Measurements from ENCODE around the gene CD82.
"Not testable (repeated sequence)": the region's sequence is repeated elsewhere in the genome, so short reads cannot be mapped to it uniquely, and the experiment has no call there.

CD82 gene

DNA sequence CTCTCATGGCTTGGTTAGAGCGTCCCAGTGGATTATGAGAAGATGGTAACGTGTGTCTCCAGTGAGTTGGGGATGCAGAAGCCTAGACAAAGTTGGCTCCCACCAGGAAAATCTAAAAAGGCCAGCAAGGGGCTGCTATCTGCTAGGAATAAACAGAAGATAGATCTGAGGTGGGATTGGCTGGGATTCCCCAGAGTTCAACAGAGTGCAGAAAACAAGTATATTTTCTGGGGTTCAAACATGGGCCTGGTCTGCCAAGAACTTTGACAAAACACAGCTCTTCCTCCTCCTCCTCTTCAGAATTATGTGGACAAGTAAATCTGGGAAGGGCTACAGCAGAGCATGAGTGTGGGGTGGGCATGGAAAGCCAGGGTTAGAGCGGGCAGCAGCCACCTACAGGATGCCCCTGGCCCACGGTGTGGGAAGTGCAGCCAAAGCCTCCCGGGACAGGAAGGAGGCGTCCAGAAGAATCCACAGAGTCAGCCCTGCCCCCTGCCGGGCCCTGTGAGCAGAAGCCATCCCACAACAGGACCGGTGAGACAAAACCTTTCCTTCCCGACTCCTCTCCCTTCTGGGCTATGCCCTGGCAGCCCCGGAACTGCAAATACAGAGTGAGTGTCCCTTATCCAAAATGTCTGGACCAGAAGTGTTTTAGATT, 67.1 kb downstream of the CD82 start:
- peaks cover 16% of the 10 kb centered on the region for H3K27me3 Mint-ChIP-seq
- DNase-seq (ENCODE audit: low spot score in 2 of 2): peak in 1 of 2 donors; percentile 12

GRCh38 chr11:44633641-44634040, 68.2 kb downstream of the CD82 start:
- ATAC-seq (ENCODE audit: low read depth): no peak

More for the DNA sequence above, 67.1 kb downstream of the CD82 start:
- no peaks in the 10 kb centered on the region for H3K36me3 Mint-ChIP-seq
- H3K27ac Mint-ChIP-seq: no peak overlapping the region
- no peaks in the 10 kb centered on the region for H3K9me3 Mint-ChIP-seq
- H3K4me3 Mint-ChIP-seq: no peak overlapping the region
- H3K4me1 Mint-ChIP-seq: peaks cover 10% of the 10 kb centered on the region
- ATAC-seq (ENCODE audit: low read depth): peak; percentile 62

GRCh38 chr11:44634401-44635281, 69.2 kb downstream of the CD82 start:
- ATAC-seq (ENCODE audit: low read depth) (peak; percentile 37), DNase-seq (ENCODE audit: low spot score in 2 of 2) (no peak)
- Mint-ChIP-seq H3K4me3 (no peak overlapping the region), H3K9me3 (no peaks in the 10 kb centered on the region), H3K27me3 (peaks cover 14% of the 10 kb centered on the region), H3K4me1 (peaks cover 4% of the 10 kb centered on the region), H3K27ac (no peak overlapping the region), H3K36me3 (no peaks in the 10 kb centered on the region)

More at GRCh38 chr11:44633641-44634040, 68.2 kb downstream of the CD82 start:
- Mint-ChIP-seq H3K36me3 (no peaks in the 10 kb centered on the region), H3K4me3 (no peak overlapping the region), H3K4me1 (peaks cover 7% of the 10 kb centered on the region), H3K9me3 (no peaks in the 10 kb centered on the region), H3K27me3 (peaks cover 16% of the 10 kb centered on the region), H3K27ac (no peak overlapping the region)
- DNase-seq (ENCODE audit: low spot score in 2 of 2): no peak

DNA sequence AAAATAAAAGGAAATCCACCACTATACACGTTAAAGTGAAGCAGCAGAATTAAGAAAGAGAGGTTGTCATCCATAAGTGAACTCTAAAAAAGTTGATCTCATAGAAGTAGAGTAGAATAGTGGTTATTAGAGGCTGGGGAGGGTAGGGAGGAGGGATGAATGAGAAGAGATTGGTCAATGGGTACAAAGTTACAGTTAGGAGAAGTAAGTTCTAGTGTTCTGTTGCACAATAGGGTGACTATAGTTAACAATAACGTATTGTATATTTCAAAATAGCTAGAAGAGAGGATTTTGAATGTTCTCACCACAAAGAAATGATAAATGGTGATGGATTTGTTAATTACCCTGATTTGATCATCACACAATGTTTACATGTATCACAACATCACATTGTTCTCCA, 72.0 kb downstream of the CD82 start:
- peaks cover 12% of the 10 kb centered on the region for H3K27me3 Mint-ChIP-seq
- ATAC-seq (ENCODE audit: low read depth) (no peak), DNase-seq (ENCODE audit: low spot score in 2 of 2) (no peak)
- no peak overlapping the region for H3K27ac Mint-ChIP-seq
- peaks cover 9% of the 10 kb centered on the region for H3K9me3 Mint-ChIP-seq
- H3K4me3 Mint-ChIP-seq: no peak overlapping the region
- peaks cover 4% of the 10 kb centered on the region for H3K4me1 Mint-ChIP-seq
- no peaks in the 10 kb centered on the region for H3K36me3 Mint-ChIP-seq

GRCh38 chr11:44638032-44638431, 72.6 kb downstream of the CD82 start:
- H3K27me3 Mint-ChIP-seq: peaks cover 12% of the 10 kb centered on the region
- H3K4me3 Mint-ChIP-seq: no peak overlapping the region
- peaks cover 4% of the 10 kb centered on the region for H3K4me1 Mint-ChIP-seq
- DNase-seq (ENCODE audit: low spot score in 2 of 2): no peak
- H3K36me3 Mint-ChIP-seq: no peaks in the 10 kb centered on the region
- H3K9me3 Mint-ChIP-seq: peaks cover 13% of the 10 kb centered on the region
- H3K27ac Mint-ChIP-seq: no peak overlapping the region
- ATAC-seq (ENCODE audit: low read depth): no peak

GRCh38 chr11:44643217-44643616, 77.8 kb downstream of the CD82 start:
- DNase-seq (ENCODE audit: low spot score in 2 of 2) (no peak), ATAC-seq (ENCODE audit: low read depth) (no peak)
- Mint-ChIP-seq H3K27ac (no peak overlapping the region), H3K36me3 (peaks cover 6% of the 10 kb centered on the region), H3K9me3 (peaks cover 28% of the 10 kb centered on the region), H3K4me3 (no peak overlapping the region), H3K4me1 (no peaks in the 10 kb centered on the region), H3K27me3 (peaks cover 9% of the 10 kb centered on the region)

DNA sequence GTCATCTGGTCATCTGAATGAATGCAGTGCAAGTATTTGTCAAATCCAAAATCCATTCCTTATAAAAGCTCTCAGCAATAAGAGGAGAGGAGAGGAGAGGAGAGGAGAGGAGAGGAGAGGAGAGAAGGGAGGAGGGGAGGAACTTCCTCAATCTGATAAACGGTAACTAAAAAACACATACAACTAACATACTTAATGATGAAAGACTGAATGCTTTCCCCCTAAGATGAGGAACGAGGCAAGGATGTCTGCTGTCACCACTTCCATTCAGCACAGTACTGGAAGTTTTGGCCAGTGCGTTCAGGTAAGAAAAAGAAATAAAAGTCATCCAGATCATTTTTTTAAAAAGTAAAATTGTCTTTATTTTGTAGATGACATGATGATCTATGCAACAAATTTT, 80.4 kb downstream of the CD82 start:
- H3K9me3 Mint-ChIP-seq: peaks cover 23% of the 10 kb centered on the region
- no peaks in the 10 kb centered on the region for H3K4me1 Mint-ChIP-seq
- no peak overlapping the region for H3K27ac Mint-ChIP-seq
- H3K36me3 Mint-ChIP-seq: peaks cover 6% of the 10 kb centered on the region
- ATAC-seq (ENCODE audit: low read depth) (no peak), DNase-seq (ENCODE audit: low spot score in 2 of 2) (no peak)
- H3K27me3 Mint-ChIP-seq: peaks cover 9% of the 10 kb centered on the region
- no peak overlapping the region for H3K4me3 Mint-ChIP-seq

DNA sequence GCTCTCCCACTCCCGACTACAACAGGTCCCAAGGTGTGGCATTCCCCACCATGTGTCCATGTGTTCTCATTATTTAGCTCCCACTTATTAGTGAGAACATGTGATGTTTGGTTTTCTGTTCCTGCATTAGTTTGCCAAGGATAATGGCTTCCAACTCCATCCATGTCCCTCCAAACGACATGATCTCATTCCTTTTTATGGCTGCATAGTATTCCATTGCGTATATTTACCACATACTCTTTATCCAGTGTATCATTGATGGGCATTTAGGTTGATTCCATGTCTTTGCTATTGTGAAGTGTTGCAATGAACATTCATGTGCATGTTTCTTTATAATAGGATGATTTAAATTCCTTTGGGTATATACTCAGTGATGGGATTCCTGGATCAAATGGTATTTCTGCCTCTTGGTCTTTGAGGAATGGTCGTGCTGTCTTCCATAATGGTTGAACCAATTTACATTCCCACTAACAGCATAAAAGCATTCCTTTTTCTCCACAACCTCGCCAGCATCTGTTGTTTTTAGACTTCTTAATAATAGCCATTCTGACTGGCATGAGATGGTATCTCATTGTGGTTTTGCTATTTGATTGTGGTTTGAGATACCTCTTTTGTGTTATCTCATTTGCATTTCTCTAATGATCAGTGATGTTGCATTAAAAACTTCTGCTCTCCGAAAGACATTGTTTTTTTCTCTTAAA, 81.9 kb downstream of the CD82 start:
- H3K9me3 Mint-ChIP-seq: peaks cover 18% of the 10 kb centered on the region
- not testable (repeated sequence) for H3K27ac Mint-ChIP-seq; DNase-seq (ENCODE audit: low spot score in 2 of 2); H3K27me3 Mint-ChIP-seq; H3K36me3 Mint-ChIP-seq; H3K4me3 Mint-ChIP-seq; ATAC-seq (ENCODE audit: low read depth); H3K4me1 Mint-ChIP-seq

- no peak for DNase-seq (ENCODE audit: low spot score in 2 of 2)
- H3K27ac Mint-ChIP-seq: no peak overlapping the region
- ATAC-seq (ENCODE audit: low read depth): no peak
- H3K4me1 Mint-ChIP-seq: peaks cover 8% of the 10 kb centered on the region
- H3K27me3 Mint-ChIP-seq: peaks cover 9% of the 10 kb centered on the region
- H3K9me3 Mint-ChIP-seq: peaks cover 14% of the 10 kb centered on the region
- no peak overlapping the region for H3K4me3 Mint-ChIP-seq
- peaks cover 6% of the 10 kb centered on the region for H3K36me3 Mint-ChIP-seq
Observed at GRCh38 chr11:44648109-44648508, 82.6 kb downstream of the CD82 start.

GRCh38 chr11:44651535-44652155, 86.2 kb downstream of the CD82 start:
- Mint-ChIP-seq H3K4me1 (peaks cover 8% of the 10 kb centered on the region), H3K27me3 (peaks cover 11% of the 10 kb centered on the region), H3K9me3 (peaks cover 4% of the 10 kb centered on the region), H3K36me3 (peaks cover 3% of the 10 kb centered on the region), H3K27ac (no peak overlapping the region), H3K4me3 (no peak overlapping the region)
- ATAC-seq (ENCODE audit: low read depth) (peak; percentile 98), DNase-seq (ENCODE audit: low spot score in 2 of 2) (no peak)

DNA sequence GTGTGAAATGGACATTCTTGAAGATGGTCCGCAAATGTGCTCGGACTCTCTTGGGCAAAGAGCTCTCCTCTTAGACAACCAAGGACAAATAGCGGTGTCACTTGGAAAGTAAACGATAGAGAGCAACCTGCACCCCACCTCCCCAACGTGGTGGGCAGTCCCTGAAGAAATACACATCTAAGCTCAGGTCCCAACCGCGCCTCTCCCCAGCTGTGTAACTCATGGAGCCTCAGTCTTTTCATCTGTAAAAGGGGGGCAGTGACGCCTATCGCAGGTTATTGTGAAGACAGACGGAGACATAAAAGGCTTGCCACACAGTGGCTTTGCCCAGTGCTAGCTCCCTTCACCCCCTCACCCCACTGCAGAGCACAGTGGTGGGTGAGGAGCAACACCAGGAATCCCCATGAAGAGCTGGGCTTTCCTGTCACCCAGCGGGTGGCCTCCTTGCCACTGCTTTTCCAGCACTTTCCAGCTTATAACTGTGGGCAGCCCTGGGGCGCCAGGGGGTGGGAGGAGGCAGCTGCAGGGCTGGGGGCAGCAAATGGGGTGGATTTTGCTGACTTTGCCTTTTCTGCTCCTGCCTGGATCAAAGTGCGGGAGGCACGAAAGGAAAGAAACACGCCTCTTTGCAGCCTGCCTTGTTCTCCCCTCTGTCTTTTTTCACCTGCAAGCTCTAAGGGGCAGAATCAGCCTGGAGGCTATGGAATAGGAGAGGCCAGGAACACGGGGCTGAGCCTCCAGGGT, 87.6 kb downstream of the CD82 start:
- ATAC-seq (ENCODE audit: low read depth): no peak
- peaks cover 7% of the 10 kb centered on the region for H3K27me3 Mint-ChIP-seq
- H3K4me3 Mint-ChIP-seq: no peak overlapping the region
- peaks cover 8% of the 10 kb centered on the region for H3K4me1 Mint-ChIP-seq
- H3K9me3 Mint-ChIP-seq: no peaks in the 10 kb centered on the region
- H3K27ac Mint-ChIP-seq: no peak overlapping the region
- DNase-seq (ENCODE audit: low spot score in 2 of 2): no peak
- H3K36me3 Mint-ChIP-seq: no peaks in the 10 kb centered on the region

DNA sequence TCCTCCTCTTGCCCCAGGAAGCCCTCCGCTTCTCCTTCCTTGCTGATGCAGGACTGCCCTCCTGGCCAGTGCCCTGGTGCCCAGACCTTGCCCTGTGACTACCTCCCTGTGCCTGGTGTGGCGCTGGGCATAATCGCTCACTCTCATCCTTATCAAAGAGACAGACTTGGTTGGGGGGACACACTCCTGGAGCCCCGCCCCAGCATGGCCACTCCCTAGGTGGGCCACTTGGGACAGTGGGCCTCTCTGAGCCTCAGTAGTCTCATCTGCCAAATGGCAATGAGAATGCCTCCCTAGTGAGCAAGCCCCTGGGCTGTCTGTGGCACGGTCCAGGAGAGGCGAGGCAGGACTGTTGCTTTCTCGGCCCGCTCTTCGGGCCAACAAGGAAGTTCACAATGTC, 88.6 kb downstream of the CD82 start:
- peaks cover 12% of the 10 kb centered on the region for H3K4me1 Mint-ChIP-seq

GRCh38 chr11:44654596-44654995, 89.1 kb downstream of the CD82 start:
- no peak overlapping the region for H3K4me3 Mint-ChIP-seq
- no peak for ATAC-seq (ENCODE audit: low read depth)
- peaks cover 12% of the 10 kb centered on the region for H3K4me1 Mint-ChIP-seq
- H3K36me3 Mint-ChIP-seq: peaks cover 5% of the 10 kb centered on the region
- no peaks in the 10 kb centered on the region for H3K9me3 Mint-ChIP-seq
- H3K27me3 Mint-ChIP-seq: peaks cover 14% of the 10 kb centered on the region
- no peak overlapping the region for H3K27ac Mint-ChIP-seq
- no peak for DNase-seq (ENCODE audit: low spot score in 2 of 2)

More for the DNA sequence above, 88.6 kb downstream of the CD82 start:
- peaks cover 4% of the 10 kb centered on the region for H3K36me3 Mint-ChIP-seq
- no peaks in the 10 kb centered on the region for H3K9me3 Mint-ChIP-seq
- H3K27ac Mint-ChIP-seq: no peak overlapping the region
- no peak for ATAC-seq (ENCODE audit: low read depth)
- no peak overlapping the region for H3K4me3 Mint-ChIP-seq
- no peak for DNase-seq (ENCODE audit: low spot score in 2 of 2)
- peaks cover 13% of the 10 kb centered on the region for H3K27me3 Mint-ChIP-seq

Data from memory B cell (primary cell).